PC-9 (cell line): ENCODE measurements around the gene SHISA9.

Source experiments
- EZH2 ChIP-seq: fragments of 200-600 bp; sonication (generic); IDR thresholded peaks from 2 replicates; pipeline ENCODE4 v1.8.0; 2017; ENCODE audit warnings: antibody characterized with exemption, low read depth
- TF ChIP-seq, protein P1 (sequence below): fragments of 200-600 bp; sonication (generic); conservative IDR thresholded peaks from 2 replicates; pipeline ENCODE4 v1.6.1; 2017; ENCODE audit warnings: mixed run types, antibody characterized with exemption, mild to moderate bottlenecking, moderate library complexity

DNA sequence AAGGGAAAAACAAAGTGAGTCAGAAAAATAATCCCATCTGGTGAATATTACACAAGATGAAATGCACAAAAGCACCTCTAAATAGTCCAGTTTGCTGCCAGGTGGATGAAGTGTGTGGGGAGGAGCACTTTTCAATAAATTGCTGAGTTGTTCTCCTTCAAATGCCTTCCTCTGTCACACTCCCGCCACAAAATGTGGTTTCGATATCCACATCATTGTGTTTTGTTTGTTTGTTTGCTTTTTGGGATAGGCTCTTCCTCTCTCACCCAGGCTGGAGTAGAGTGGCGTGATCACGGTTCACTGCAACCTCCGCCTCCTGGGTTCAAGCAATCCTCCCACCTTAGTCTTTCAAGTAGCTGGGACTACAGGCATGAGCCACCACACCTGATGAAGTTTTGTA lies 24.6 kb upstream of the SHISA9 start:
- TF ChIP-seq, protein P1, sequence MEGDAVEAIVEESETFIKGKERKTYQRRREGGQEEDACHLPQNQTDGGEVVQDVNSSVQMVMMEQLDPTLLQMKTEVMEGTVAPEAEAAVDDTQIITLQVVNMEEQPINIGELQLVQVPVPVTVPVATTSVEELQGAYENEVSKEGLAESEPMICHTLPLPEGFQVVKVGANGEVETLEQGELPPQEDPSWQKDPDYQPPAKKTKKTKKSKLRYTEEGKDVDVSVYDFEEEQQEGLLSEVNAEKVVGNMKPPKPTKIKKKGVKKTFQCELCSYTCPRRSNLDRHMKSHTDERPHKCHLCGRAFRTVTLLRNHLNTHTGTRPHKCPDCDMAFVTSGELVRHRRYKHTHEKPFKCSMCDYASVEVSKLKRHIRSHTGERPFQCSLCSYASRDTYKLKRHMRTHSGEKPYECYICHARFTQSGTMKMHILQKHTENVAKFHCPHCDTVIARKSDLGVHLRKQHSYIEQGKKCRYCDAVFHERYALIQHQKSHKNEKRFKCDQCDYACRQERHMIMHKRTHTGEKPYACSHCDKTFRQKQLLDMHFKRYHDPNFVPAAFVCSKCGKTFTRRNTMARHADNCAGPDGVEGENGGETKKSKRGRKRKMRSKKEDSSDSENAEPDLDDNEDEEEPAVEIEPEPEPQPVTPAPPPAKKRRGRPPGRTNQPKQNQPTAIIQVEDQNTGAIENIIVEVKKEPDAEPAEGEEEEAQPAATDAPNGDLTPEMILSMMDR, result no peak
- TF ChIP-seq EZH2, result no peak
